Endothelial cell of umbilical vein (primary cell): ENCODE measurements around the gene ARHGAP32. TPM values are rescaled to one million over a fixed set of nuclear protein-coding genes. Genes with fewer than 3 reads are reported as not detected.

ENCODE experiments used
- BruUV-seq: library from RNA; stranded (reverse); fragments of 400-500 nt; replicated peaks from 2 replicates; lab custom pipeline; 2021; lab: Mats Ljungman, UMichigan
- CTCF ChIA-PET: fragments of 300-600, 350-600 bp; sonication (Branson Sonifier 250); formaldehyde crosslinking; loops from one replicate; lab custom pipeline; 2021; ENCODE audit warnings: antibody characterized with exemption, inconsistent platforms; lab: Charles Lee
- POLR2A ChIA-PET: fragments of 300-600, 350-600 bp; sonication (Branson Sonifier 250); formaldehyde crosslinking; loops from one replicate; lab custom pipeline; 2021; ENCODE audit warnings: antibody characterized with exemption, inconsistent platforms; lab: Charles Lee
- DNase-seq: peaks from one replicate; pipeline ENCODE4 v3.0.0-alpha.2; 2011; ENCODE audit warnings: low read depth, low spot score
- FAIRE-seq: peaks from 2 replicates; lab custom pipeline; 2011; peaks lifted over from hg19 to GRCh38; lab: Jason Lieb, UNC
- H2AFZ ChIP-seq: 2 replicates; pipeline ENCODE4 v1.6.0; 2012; ENCODE audit warnings: low read depth, low read length, control low read depth, inconsistent platforms
- H3K27ac ChIP-seq: 2 replicates; pipeline ENCODE4 v1.5.1; 2011; ENCODE audit warnings: low read depth, mild to moderate bottlenecking, control low read depth, low read length, moderate library complexity; ENCODE audit not compliant: insufficient read depth
- H3K27me3 ChIP-seq, 2 experiments: 2 replicates each; pipeline versions ENCODE4 v1.6.0 to v1.6.1; 2011; ENCODE audit warnings: low read length in 2 of 2, mixed read lengths in 1 of 2; ENCODE audit not compliant: control insufficient read depth in 2 of 2, insufficient read depth in 2 of 2
- H3K36me3 ChIP-seq, 2 experiments: 2 replicates in 1 of 2; 3 replicates in 1 of 2; pipeline ENCODE4 v1.5.1; 2011; ENCODE audit warnings: low read length in 2 of 2, mild to moderate bottlenecking in 1 of 2, moderate library complexity in 1 of 2; ENCODE audit not compliant: control insufficient read depth in 2 of 2, insufficient read depth in 2 of 2; ENCODE audit errors: extremely low read depth in 1 of 2
- H3K4me1 ChIP-seq: 3 replicates; pipeline ENCODE4 v1.5.1; 2011; ENCODE audit warnings: mild to moderate bottlenecking, low read length; ENCODE audit not compliant: control insufficient read depth, insufficient read depth; ENCODE audit errors: extremely low read depth
- H3K4me2 ChIP-seq: 2 replicates; pipeline ENCODE4 v1.6.1; 2011; ENCODE audit warnings: low read length, control low read depth, mixed read lengths; ENCODE audit not compliant: insufficient read depth
- H3K4me3 ChIP-seq, 3 experiments: fragments of 200-600 bp in 1 of 3; sonication (generic), shearing (Covaris generic) in 1 of 3; replicated peaks in 1 of 3; 2 replicates each; pipeline ENCODE4 v1.5.1; 2011 to 2016; ENCODE audit warnings: control low read depth in 3 of 3, low read length in 3 of 3, mild to moderate bottlenecking in 2 of 3, inconsistent platforms in 1 of 3, low read depth in 1 of 3, moderate library complexity in 1 of 3; ENCODE audit not compliant: insufficient read depth in 1 of 3
- H3K79me2 ChIP-seq: 2 replicates; pipeline ENCODE4 v1.6.0; 2012; ENCODE audit warnings: low read length, inconsistent platforms; ENCODE audit not compliant: control insufficient read depth, insufficient read depth
- H3K9ac ChIP-seq: replicated peaks from 2 replicates; pipeline ENCODE3; 2011; ENCODE audit warnings: low read length, control low read depth; ENCODE audit not compliant: insufficient read depth; ENCODE audit errors: extremely low read depth
- H3K9me1 ChIP-seq: replicated peaks from 3 replicates; pipeline ENCODE4 v1.6.0; 2011; ENCODE audit warnings: mild to moderate bottlenecking, low read length; ENCODE audit not compliant: control insufficient read depth, insufficient read depth; ENCODE audit errors: extremely low read depth
- H3K9me3 ChIP-seq: replicated peaks from 2 replicates; pipeline ENCODE4 v1.5.1; 2012; ENCODE audit warnings: low read length, inconsistent platforms; ENCODE audit not compliant: control insufficient read depth, insufficient read depth
- H4K20me1 ChIP-seq: replicated peaks from 2 replicates; pipeline ENCODE3; 2011; ENCODE audit warnings: mild to moderate bottlenecking, low read length; ENCODE audit not compliant: control insufficient read depth, insufficient read depth; ENCODE audit errors: extremely low read depth
- EZH2 ChIP-seq: IDR thresholded peaks from 2 replicates; pipeline ENCODE4 v1.6.1; 2012; ENCODE audit warnings: borderline replicate concordance, low read depth, mild to moderate bottlenecking, moderate library complexity, low read length, inconsistent platforms; ENCODE audit not compliant: severe bottlenecking
- FOS ChIP-seq: IDR thresholded peaks from 2 replicates; pipeline ENCODE4 v1.6.1; 2011; ENCODE audit warnings: mild to moderate bottlenecking, low read length, moderate library complexity, borderline replicate concordance; ENCODE audit not compliant: insufficient read depth
- GATA2 ChIP-seq: IDR thresholded peaks from 2 replicates; pipeline ENCODE4 v1.7.0; 2011; ENCODE audit warnings: low read depth, mild to moderate bottlenecking, moderate library complexity, mixed read lengths, low read length; ENCODE audit not compliant: insufficient read length, insufficient read depth
- JUN ChIP-seq: IDR thresholded peaks from 2 replicates; pipeline ENCODE4 v1.6.1; 2011; ENCODE audit warnings: borderline replicate concordance, low read depth; ENCODE audit not compliant: insufficient read length, insufficient read depth
- MYC ChIP-seq: IDR thresholded peaks from one replicate; pipeline ENCODE4 v1.6.1; 2011; ENCODE audit warnings: mild to moderate bottlenecking, low read depth, low read length
- POLR2A ChIP-seq: IDR thresholded peaks from 2 replicates; pipeline ENCODE4 v1.6.1; 2012; ENCODE audit warnings: low read depth, mild to moderate bottlenecking, control low read depth, low read length
- POLR2AphosphoS5 ChIP-seq: IDR thresholded peaks from 2 replicates; pipeline ENCODE4 v1.6.1; 2012; ENCODE audit warnings: low read depth, mild to moderate bottlenecking, control low read depth, low read length, moderate library complexity; ENCODE audit not compliant: insufficient read depth
- dilution Hi-C: fragments of 300-500 bp; cut with MboI; formaldehyde crosslinking; loops from one replicate; pipeline ENCODE4 v1.15.0; 2019; ENCODE audit warnings: low sequenced_read_pairs; ENCODE audit not compliant: extremely low pct_ligation_motif_present
- intact Hi-C: fragments of 100-400 bp; cut with micrococcal nuclease; formaldehyde crosslinking; loops from one replicate; pipeline ENCODE4 v1.10.0; 2022
- polyA plus RNA-seq, 4 experiments: library from polyadenylated mRNA; depleted of rRNA in 3 of 4; stranded (reverse) in 3 of 4; unstranded in 1 of 4; fragments of >200 nt; gene quantifications; 2 replicates each; pipeline versions ENCODE4 v1.2.1 to v1.2.3, GENCODE V29; 2011 to 2012; ENCODE audit warnings: missing spikeins in 1 of 4
- total RNA-seq: library from RNA; stranded (reverse); gene quantifications from 2 replicates; pipeline ENCODE4 v1.2.3, GENCODE V29; 2021
- TF ChIP-seq, protein P1 (sequence below), 2 donors: IDR thresholded peaks; 1 replicate in 1 of 2; 2 replicates in 1 of 2; pipeline ENCODE4 v1.5.1; 2011; ENCODE audit warnings: low read length in 2 of 2, mild to moderate bottlenecking in 2 of 2, moderate library complexity in 2 of 2, control low read depth in 1 of 2, inconsistent platforms in 1 of 2, low read depth in 1 of 2; ENCODE audit not compliant: insufficient read depth in 1 of 2; ENCODE audit errors: extremely low read depth in 1 of 2
- TF ChIP-seq, protein P2 (sequence below): IDR thresholded peaks from 2 replicates; pipeline ENCODE4 v1.6.1; 2011; ENCODE audit not compliant: insufficient read depth, insufficient read length

ARHGAP32 gene
- total and polyA plus RNA-seq, 2 donors (not counting 3 experiments of a cell fraction or from before 2014, with no cell fraction given) = 3.4 to 9.1 TPM

GRCh38 chr11:128921793-128922192 is 270.3 kb downstream of the ARHGAP32 start:
- H4K20me1 ChIP-seq = no peaks in the 10 kb centered on the region
- POLR2A ChIA-PET = no interaction called here
- no peaks in the 10 kb centered on the region for H3K79me2 ChIP-seq
- H3K9ac ChIP-seq = no peak overlapping the region
- no peaks in the 10 kb centered on the region for H3K4me1 ChIP-seq
- no peak overlapping the region for H3K4me3 ChIP-seq
- H3K27ac ChIP-seq = no peak overlapping the region
- no peak overlapping the region for H3K4me2 ChIP-seq
- FAIRE-seq = no peak
- no peak overlapping the region for H2AFZ ChIP-seq
- H3K9me3 ChIP-seq = no peaks in the 10 kb centered on the region
- dilution Hi-C loops (no loop called here), intact Hi-C loops (no loop called here)
- TF ChIP-seq MYC (no peak), JUN (no peak), FOS (no peak), GATA2 (no peak), EZH2 (no peak), POLR2A (no peak), POLR2AphosphoS5 (no peak)
- TF ChIP-seq, protein P1, sequence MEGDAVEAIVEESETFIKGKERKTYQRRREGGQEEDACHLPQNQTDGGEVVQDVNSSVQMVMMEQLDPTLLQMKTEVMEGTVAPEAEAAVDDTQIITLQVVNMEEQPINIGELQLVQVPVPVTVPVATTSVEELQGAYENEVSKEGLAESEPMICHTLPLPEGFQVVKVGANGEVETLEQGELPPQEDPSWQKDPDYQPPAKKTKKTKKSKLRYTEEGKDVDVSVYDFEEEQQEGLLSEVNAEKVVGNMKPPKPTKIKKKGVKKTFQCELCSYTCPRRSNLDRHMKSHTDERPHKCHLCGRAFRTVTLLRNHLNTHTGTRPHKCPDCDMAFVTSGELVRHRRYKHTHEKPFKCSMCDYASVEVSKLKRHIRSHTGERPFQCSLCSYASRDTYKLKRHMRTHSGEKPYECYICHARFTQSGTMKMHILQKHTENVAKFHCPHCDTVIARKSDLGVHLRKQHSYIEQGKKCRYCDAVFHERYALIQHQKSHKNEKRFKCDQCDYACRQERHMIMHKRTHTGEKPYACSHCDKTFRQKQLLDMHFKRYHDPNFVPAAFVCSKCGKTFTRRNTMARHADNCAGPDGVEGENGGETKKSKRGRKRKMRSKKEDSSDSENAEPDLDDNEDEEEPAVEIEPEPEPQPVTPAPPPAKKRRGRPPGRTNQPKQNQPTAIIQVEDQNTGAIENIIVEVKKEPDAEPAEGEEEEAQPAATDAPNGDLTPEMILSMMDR (IDR thresholded peaks at IDR 0.05; ENCODE audit: extremely low read depth in 1 of 2, insufficient read depth in 1 of 2, low read depth in 1 of 2, low read length in 2 of 2) = no peak
- TF ChIP-seq, protein P2, sequence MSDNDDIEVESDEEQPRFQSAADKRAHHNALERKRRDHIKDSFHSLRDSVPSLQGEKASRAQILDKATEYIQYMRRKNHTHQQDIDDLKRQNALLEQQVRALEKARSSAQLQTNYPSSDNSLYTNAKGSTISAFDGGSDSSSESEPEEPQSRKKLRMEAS = no peak
- H3K27me3 ChIP-seq = peaks cover 2 to 7% of the 10 kb centered on the region in 2 experiments
- H3K9me1 ChIP-seq = no peaks in the 10 kb centered on the region
- no peaks in the 10 kb centered on the region for H3K36me3 ChIP-seq
- no TSS peak for BruUV-seq
- CTCF ChIA-PET = interaction anchor here (1.4 kb wide), 1 partner anchor 27 kb away, joined by 5 read pairs; no protein-coding TSS in a partner anchor
- no peak for DNase-seq
